GM10266 (cell line): Measurements from ENCODE around the gene ATXN7L3.

Experiments used
- DNase-seq: peaks from one replicate; pipeline ENCODE4 v3.0.0; 2012; ENCODE audit errors: extremely low spot score
- CTCF ChIP-seq: IDR thresholded peaks from 2 replicates; pipeline ENCODE4 v1.5.1; 2012; ENCODE audit warnings: mild to moderate bottlenecking, low read depth; ENCODE audit not compliant: control insufficient read depth, insufficient read depth; ENCODE audit errors: missing control alignments

Gene ATXN7L3

GRCh38 chr17:44197980-44198720 is 1.5 kb downstream of the ATXN7L3 start:
- peak; percentile 68 for DNase-seq
- peak; percentile 12 for TF ChIP-seq CTCF

- no peak for TF ChIP-seq CTCF
- no peak for DNase-seq
Measured at GRCh38 chr17:44197107-44197506, 2.6 kb downstream of the ATXN7L3 start.

- DNase-seq = no peak
- TF ChIP-seq CTCF = no peak
Measured at GRCh38 chr17:44193326-44194084, 6.2 kb downstream of the ATXN7L3 start.

GRCh38 chr17:44192750-44193149 is 6.9 kb downstream of the ATXN7L3 start:
- TF ChIP-seq CTCF = no peak
- DNase-seq = no peak

- DNase-seq = no peak
- no peak for TF ChIP-seq CTCF
Measured at GRCh38 chr17:44191941-44192496, 7.7 kb downstream of the ATXN7L3 start.

GRCh38 chr17:44191369-44191768 is 8.3 kb downstream of the ATXN7L3 start:
- TF ChIP-seq CTCF = no peak
- DNase-seq = no peak

GRCh38 chr17:44190481-44190880 is 9.2 kb downstream of the ATXN7L3 start:
- no peak for TF ChIP-seq CTCF
- no peak for DNase-seq
